ENCODE measurements around the gene TM4SF4. TPM values are rescaled to one million over a fixed set of nuclear protein-coding genes. Genes with fewer than 3 reads are reported as not detected.

The TM4SF4 gene
- total RNA-seq, 1 experiment from 2014 or later: 2.7 TPM

DNA sequence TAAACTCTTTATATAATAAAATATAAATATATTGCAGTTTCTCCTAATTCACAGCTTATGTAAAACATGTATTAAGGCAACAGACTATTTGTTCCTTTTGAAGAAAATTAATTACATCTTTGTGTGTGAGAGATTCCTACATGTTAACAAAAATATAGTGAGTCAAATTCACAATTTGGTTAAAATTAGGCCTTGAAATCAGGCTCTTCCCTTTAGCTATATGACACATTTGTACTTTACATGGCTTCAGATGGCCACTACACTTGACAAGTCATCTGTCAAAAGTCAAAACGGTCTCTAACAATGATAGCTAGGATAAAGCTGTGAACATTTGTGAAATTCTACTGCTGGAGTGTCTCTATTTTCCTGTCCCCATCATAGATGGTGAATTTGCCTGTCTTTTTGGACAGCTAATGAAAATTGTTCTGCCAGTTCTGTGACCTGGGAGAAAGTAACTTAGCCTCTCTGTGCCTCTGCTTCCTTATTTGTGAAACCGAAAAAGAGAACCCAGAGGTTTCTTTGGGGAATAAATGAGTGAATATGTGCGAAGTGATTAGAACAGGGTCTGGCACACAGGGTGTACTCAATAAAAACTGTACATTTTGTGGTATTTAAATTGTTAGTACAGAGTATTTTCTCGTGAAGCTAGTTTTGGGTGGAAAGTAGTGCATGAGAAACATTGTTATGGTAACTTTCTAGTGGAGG lies 23.6 kb downstream of the TM4SF4 start:
- no peaks in the 10 kb centered on the region for H3K27me3 ChIP-seq (replicated peaks; ENCODE audit: control insufficient read depth, insufficient read depth, low read length)
- no peak for DNase-seq
- Mint-ChIP-seq H3K4me1 (ENCODE audit: low read depth, unreplicated experiment) (no peaks in the 10 kb centered on the region), H3K27ac (ENCODE audit: unreplicated experiment) (no peak overlapping the region), H3K9me3 (ENCODE audit: unreplicated experiment) (no peaks in the 10 kb centered on the region), H3K4me3 (ENCODE audit: unreplicated experiment) (no peak overlapping the region), H3K36me3 (ENCODE audit: insufficient read depth, unreplicated experiment) (no peaks in the 10 kb centered on the region), H3K27me3 (ENCODE audit: insufficient read depth, unreplicated experiment) (no peaks in the 10 kb centered on the region)
- H3K36me3 ChIP-seq (ENCODE audit: control insufficient read depth, insufficient read depth, low read length): no peaks in the 10 kb centered on the region
- POLR2A ChIA-PET: no interaction called here
- no peak overlapping the region for H3K4me3 ChIP-seq (ENCODE audit: low read depth, low read length)
- no peaks in the 10 kb centered on the region for H3K4me1 ChIP-seq
- CTCF ChIA-PET: no interaction called here
- no TSS peak for BruUV-seq (replicated peaks)
- peaks cover 4% of the 10 kb centered on the region; the same call in 1 of the 2 replicates for H3K9me3 ChIP-seq
- intact Hi-C loops (cut with micrococcal nuclease; ENCODE audit: unreplicated experiment): no loop called here
- TF ChIP-seq CTCF (IDR thresholded peaks at IDR 0.05; ENCODE audit: insufficient read depth in 1 of 2, low read depth in 1 of 2, low read length in 1 of 2, severe bottlenecking in 1 of 2, unreplicated experiment in 1 of 2): no peak

DNA sequence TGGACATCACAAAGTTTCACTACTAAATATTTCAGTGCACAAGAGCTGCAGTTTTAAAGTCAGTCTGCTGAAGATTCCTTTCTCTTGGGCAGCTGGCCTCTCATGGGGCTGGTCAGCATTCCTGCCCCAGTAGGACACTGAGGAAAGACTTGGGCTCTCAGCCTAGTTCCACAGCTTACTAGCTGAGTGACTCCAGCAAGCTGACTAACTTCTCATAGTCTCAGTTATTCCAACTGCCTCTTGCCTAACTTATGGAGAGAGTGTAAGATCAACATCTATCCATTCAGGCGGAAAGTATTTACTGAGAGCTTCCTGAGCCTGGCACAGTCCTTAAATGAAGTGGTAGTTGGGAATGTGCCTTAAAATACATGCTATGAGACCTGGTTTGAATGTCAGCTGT lies 27.0 kb downstream of the TM4SF4 start:
- no TSS peak for BruUV-seq (replicated peaks)
- no peaks in the 10 kb centered on the region for H3K9me3 Mint-ChIP-seq (ENCODE audit: unreplicated experiment)

DNA sequence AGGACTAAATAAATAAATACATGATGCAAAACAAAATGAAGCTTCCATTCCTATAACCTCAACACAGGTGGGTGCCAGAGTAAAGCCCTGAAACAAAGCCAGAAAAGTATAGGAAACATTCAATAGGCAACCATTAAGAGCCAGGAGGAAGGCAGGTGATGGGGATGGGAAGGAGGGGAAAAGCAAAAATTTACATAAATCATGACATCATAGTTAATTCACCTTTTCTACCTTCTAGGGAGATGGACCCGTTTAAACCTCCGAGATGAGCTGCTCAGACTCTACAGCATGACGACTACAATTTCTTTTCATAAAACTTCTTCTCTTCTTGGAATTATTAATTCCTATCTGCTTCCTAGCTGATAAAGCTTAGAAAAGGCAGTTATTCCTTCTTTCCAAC lies 27.9 kb downstream of the TM4SF4 start:
- TF ChIP-seq CTCF (IDR thresholded peaks at IDR 0.05; ENCODE audit: insufficient read depth in 1 of 2, low read depth in 1 of 2, low read length in 1 of 2, severe bottlenecking in 1 of 2, unreplicated experiment in 1 of 2): no peak
- CTCF ChIA-PET: interaction anchor here (0.6 to 0.9 kb wide), 3 partner anchors 13 to 270 kb away, joined by 3 to 7 read pairs (median 6); no protein-coding TSS in a partner anchor
- H3K36me3 Mint-ChIP-seq (ENCODE audit: insufficient read depth, unreplicated experiment): no peaks in the 10 kb centered on the region
- POLR2A ChIA-PET: no interaction called here
- Histone ChIP-seq H3K27me3 (replicated peaks; ENCODE audit: control insufficient read depth, insufficient read depth, low read length) (no peaks in the 10 kb centered on the region), H3K4me1 (peaks cover 6% of the 10 kb centered on the region), H3K36me3 (ENCODE audit: control insufficient read depth, insufficient read depth, low read length) (no peaks in the 10 kb centered on the region), H3K9me3 (no peaks in the 10 kb centered on the region), H3K4me3 (ENCODE audit: low read depth, low read length) (no peak overlapping the region)
- intact Hi-C loops (cut with micrococcal nuclease; ENCODE audit: unreplicated experiment): no loop called here
- no peak overlapping the region for H3K4me3 Mint-ChIP-seq (ENCODE audit: unreplicated experiment)
- DNase-seq: no peak
- H3K4me1 Mint-ChIP-seq (ENCODE audit: low read depth, unreplicated experiment): peaks cover 12% of the 10 kb centered on the region
- no peak overlapping the region for H3K27ac Mint-ChIP-seq (ENCODE audit: unreplicated experiment)
- no peaks in the 10 kb centered on the region for H3K27me3 Mint-ChIP-seq (ENCODE audit: insufficient read depth, unreplicated experiment)
- no TSS peak for BruUV-seq (replicated peaks)
- no peaks in the 10 kb centered on the region for H3K9me3 Mint-ChIP-seq (ENCODE audit: unreplicated experiment)

More for the DNA sequence above, 27.0 kb downstream of the TM4SF4 start:
- H3K9me3 ChIP-seq: no peaks in the 10 kb centered on the region
- Mint-ChIP-seq H3K4me3 (ENCODE audit: unreplicated experiment) (no peak overlapping the region), H3K36me3 (ENCODE audit: insufficient read depth, unreplicated experiment) (no peaks in the 10 kb centered on the region), H3K4me1 (ENCODE audit: low read depth, unreplicated experiment) (peaks cover 2% of the 10 kb centered on the region), H3K27me3 (ENCODE audit: insufficient read depth, unreplicated experiment) (no peaks in the 10 kb centered on the region), H3K27ac (ENCODE audit: unreplicated experiment) (no peak overlapping the region)
- ChIA-PET CTCF (no interaction called here), POLR2A (no interaction called here)
- no peak for TF ChIP-seq CTCF (IDR thresholded peaks at IDR 0.05; ENCODE audit: insufficient read depth in 1 of 2, low read depth in 1 of 2, low read length in 1 of 2, severe bottlenecking in 1 of 2, unreplicated experiment in 1 of 2)
- H3K4me1 ChIP-seq: no peaks in the 10 kb centered on the region
- intact Hi-C loops (cut with micrococcal nuclease; ENCODE audit: unreplicated experiment): no loop called here
- no peaks in the 10 kb centered on the region for H3K36me3 ChIP-seq (ENCODE audit: control insufficient read depth, insufficient read depth, low read length)
- H3K27me3 ChIP-seq (replicated peaks; ENCODE audit: control insufficient read depth, insufficient read depth, low read length): no peaks in the 10 kb centered on the region
- no peak overlapping the region for H3K4me3 ChIP-seq (ENCODE audit: low read depth, low read length)
- DNase-seq: no peak

All from Caco-2 (cell line).